ENCODE results near the gene SCN2B.
A peak's percentile ranks its signal among the peaks of the same experiment; 100 is the strongest.
"Not testable (repeated sequence)": the region's sequence is repeated elsewhere in the genome, so short reads cannot be mapped to it uniquely, and the experiment has no call there.

Gene SCN2B

GRCh38 chr11:118206391-118207031, 30.1 kb upstream of the SCN2B start:
- DNase-seq (ENCODE audit: low spot score), result no peak

GRCh38 chr11:118205606-118206378, 29.4 kb upstream of the SCN2B start:
- DNase-seq (ENCODE audit: low spot score), result no peak

- peak; percentile 49 for DNase-seq (ENCODE audit: low spot score)
Observed at GRCh38 chr11:118202599-118203422, 26.4 kb upstream of the SCN2B start.

DNA sequence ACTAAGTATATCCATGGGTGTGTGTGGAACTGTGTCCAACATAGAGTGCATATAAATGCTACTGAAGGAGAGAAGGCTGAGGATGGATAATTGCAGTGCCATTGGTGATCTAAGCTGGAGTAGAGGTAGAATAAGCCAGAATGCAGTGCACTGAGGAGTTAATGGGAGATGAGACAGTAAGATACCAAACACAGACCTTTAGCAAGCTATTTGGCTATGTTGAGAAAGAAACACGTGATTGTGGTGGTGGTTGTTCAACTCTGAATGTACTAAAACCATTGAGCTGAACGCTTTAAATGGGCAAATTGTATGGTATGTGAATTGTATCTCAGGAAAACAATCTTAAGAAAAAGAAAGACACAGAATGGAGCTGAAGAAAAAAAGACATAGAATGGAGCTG, 25.5 kb upstream of the SCN2B start:
- DNase-seq (ENCODE audit: low spot score), result no peak

GRCh38 chr11:118200901-118201680, 24.7 kb upstream of the SCN2B start:
- DNase-seq (ENCODE audit: low spot score), result no peak

GRCh38 chr11:118200497-118200896, 24.1 kb upstream of the SCN2B start:
- DNase-seq (ENCODE audit: low spot score), result no peak

GRCh38 chr11:118199135-118199534, 22.7 kb upstream of the SCN2B start:
- DNase-seq (ENCODE audit: low spot score), result no peak

DNA sequence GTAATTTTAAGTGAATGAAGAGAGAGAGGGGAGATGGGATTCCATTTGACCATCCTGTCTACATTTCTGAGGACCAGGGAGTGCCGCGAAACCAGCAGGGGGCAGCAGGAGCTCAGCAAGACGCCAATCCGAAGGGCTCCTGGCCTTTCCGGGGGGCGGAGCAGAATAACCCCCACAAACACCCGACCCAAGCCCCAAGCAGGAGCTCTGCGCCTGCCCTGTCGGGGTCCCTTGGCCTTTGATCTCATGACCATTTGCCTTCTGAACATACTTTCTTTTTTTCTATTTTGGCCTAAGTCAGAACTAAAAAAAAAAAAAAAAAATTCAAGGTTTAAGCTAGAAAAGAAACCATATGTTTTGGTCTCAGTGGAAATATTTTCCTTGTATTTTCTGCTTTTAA, 21.9 kb upstream of the SCN2B start:
- DNase-seq (ENCODE audit: low spot score), result peak; percentile 46

GRCh38 chr11:118194835-118195627, 18.6 kb upstream of the SCN2B start:
- DNase-seq (ENCODE audit: low spot score), result peak; percentile 65

- no peak for DNase-seq (ENCODE audit: low spot score)
Observed at GRCh38 chr11:118193910-118194566, 17.6 kb upstream of the SCN2B start.

- DNase-seq (ENCODE audit: low spot score), result not testable (repeated sequence)
Observed at GRCh38 chr11:118192817-118193216, 16.4 kb upstream of the SCN2B start.

DNA sequence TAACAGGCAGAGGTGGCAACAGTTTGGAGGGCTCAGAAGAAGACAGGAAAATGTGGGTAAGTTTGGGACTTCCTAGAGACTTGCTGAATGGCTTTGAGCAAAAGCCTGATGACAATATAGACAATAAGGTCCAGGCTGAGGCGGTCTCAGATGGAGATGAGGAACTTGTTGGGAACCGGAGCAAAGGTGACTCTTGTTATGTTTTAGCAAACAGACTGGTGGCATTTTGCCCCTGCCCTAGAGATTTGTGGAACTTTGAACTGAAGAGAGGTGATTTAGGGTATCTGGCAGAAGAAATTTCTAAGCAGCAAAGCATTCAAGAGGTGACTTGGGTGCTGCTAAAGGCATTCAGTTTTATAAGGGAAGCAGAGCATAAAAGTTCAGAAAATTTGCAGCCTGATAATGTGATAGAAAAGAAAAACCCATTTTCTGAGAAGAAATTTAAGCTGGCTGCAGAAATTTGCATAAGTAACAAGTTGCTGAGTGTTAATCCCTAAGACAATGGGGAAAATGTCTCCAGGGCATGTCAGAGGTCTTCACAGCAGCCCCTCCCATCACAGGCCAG, 14.6 kb upstream of the SCN2B start:
- DNase-seq (ENCODE audit: low spot score), result not testable (repeated sequence)

GRCh38 chr11:118186346-118187107, 10.1 kb upstream of the SCN2B start:
- no peak for DNase-seq (ENCODE audit: low spot score)

DNA sequence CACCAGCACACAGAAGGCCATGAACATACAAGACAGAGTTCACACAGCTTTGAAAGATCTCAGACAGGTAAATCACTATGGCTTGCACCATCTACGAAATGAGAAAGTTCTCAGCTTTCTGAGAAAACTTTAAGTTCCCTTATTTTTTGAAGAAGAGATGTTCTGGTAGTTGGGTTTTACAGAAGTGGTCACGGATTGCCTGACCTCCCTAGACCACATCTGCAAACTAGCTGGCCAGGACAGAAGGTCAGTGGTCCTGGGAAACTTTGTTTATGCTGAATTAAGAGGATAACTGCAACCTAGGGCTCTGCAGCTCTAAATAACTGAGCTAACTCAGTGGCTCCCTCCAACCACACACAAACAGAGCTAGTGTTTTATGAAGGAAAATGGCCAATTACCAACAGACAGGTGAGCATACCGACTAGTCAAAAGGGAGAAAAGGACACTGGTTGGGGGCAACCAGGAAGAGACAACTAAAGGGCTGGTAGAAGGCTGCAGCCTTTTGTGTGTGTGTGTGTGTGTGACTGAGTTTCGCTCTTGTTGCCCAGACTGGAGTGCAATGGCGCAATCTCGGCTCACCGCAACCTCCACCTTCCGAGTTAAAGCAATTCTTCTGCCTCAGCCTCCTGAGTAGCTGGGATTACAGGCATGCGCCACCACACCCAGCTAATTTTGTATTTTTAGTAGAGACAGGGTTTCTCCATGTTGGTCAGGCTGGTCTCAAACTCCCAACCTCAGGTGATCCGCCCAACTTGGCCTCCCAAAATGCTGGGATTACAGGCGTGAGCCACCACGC, 8.5 kb upstream of the SCN2B start:
- no peak for DNase-seq (ENCODE audit: low spot score)

DNA sequence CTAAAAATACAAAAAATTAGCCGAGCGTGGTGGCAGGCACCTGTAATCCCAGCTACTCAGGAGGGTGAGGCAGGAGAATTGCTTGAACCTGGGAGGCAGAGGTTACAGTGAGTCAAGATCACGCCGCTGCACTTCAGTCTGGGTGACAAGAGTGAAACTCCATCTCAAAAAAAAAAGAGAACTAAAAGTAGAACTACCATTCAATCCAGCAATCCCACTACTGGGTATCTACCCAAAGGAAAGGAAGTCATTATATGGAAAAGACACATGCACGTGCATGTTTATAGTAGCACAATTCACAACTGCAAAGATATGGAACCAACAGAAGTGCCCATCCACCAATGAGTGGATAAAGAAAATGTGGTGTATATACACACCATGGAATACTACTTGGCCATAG, 7.3 kb upstream of the SCN2B start:
- DNase-seq (ENCODE audit: low spot score), result not testable (repeated sequence)

DNA sequence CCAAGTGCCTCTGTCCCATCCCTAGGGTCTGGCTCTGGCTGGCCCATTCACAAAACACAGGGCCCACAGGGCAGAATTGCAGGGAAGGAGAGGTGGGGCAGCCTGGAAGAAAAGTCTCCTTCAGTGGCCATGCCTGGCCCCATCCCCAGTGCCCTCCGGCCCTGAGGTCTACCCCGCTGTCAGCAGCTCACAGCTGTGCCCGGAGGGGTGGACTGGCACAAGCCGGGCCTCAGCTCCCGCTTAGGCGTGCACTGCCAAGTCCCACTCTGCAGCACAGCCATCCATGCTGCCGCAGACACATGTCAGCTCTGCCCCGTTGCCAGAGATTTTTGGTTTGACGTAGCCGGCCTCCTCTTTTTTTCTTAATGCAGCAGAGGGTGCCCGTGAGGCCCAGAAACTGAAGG, 3.9 kb upstream of the SCN2B start:
- no peak for DNase-seq (ENCODE audit: low spot score)

DNA sequence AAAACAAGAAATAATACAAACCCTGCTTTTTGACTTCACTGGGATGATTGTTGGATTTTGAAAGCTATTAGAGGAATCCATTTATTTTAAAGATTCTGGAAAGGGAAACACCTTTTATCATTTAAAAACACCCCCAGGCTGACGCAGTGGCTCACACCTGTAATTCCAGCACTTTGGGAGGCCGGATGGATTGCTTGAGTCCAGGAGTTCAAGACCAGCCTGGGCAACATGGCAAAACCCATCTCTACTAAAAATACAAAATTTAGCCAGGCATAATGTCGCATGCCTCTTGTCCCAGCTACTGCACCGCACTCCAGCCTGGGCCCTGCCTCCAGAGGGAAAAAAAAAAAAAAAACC, 317 bp upstream of the SCN2B start:
- no peak for DNase-seq (ENCODE audit: low spot score)

- DNase-seq (ENCODE audit: low spot score), result peak; percentile 63
Observed at GRCh38 chr11:118175031-118175992, 1.1 kb downstream of the SCN2B start.

All from HuH-7.5 (cell line).